ACHN (cell line): ENCODE measurements around the gene GALR3.

Experiments used
- DNase-seq: peaks from one replicate; pipeline ENCODE4 v3.0.0-alpha.2; 2015
- in situ Hi-C: cut with HindIII; loops from 2 replicates; pipeline ENCODE4 v1.10.0; 2017; ENCODE audit warnings: low sequenced_read_pairs, low pct_ligation_motif_present, low pct_unique_long_range_greater_than_20kb

GALR3 gene

DNA sequence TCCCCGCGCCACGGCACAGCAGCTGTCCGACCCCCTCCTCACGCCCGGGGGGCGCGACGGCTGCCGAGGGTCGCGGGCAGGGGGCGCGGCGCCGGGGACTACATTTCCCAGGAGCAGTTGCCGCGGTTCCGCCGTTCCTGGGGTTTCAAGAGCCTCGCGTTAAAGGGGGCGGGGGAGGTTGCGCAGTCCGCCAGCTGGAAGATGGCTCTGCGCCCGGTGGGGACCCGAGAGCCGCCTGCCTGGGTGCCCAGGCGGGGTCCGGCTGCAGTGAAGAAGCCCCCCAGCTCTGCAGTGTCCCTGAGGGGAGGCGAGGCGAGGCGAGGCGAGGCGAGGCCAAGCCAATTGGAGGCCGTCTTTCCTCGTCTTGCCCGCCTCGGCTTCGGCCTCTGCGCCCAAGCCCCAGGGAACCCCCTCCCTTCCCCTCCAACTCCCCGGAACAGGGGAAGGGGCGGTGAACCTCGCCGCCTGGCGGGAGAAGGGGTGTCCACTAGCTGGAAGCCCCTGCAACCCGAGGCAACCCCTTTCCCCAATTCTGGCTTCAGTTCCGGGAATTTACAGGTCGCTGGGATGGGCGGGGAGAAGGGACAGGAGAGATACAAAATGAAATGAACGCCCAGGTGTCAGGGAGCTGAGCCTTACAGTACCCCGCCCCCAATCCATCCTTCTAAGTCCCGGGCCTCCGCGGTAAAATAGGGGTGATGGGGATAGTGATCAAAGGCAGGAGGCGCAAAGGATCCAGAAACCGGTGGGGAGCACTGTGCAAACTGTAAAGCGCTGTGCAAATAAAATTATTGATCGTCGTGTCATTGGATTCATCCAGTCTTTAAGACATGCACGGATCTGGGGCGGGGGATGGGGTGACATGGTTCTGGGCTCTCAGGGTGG lies 20.6 kb upstream of the GALR3 start:
- in situ Hi-C loops, result no loop called here
- peak; percentile 40 for DNase-seq

DNA sequence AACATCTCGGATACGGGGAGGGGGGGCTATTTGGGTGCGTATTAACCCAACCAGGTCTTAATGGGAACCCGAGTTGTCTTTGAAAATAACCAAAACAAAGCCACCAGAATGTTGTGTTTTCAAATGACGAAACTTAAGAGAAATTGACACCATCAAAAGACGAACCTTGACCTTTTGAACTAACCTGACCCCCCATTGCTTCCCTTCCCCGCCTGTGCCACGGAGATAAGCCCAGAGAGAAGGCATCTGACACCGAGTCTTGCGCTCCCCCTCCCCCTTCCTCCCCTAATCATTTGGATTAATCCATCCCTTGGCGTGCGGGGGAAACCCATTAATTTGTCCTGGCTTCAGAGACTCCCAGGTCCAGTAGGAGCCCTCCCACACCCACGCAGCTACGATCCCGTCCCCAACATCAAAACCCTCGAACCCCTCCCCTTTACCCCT lies 20.0 kb upstream of the GALR3 start:
- no peak for DNase-seq
- in situ Hi-C loops, result no loop called here

GRCh38 chr22:37803639-37804351 lies 19.4 kb upstream of the GALR3 start:
- DNase-seq, result no peak

GRCh38 chr22:37804352-37804880 lies 18.8 kb upstream of the GALR3 start:
- no peak for DNase-seq
- in situ Hi-C loops, result no loop called here

More at GRCh38 chr22:37803639-37804351, 19.4 kb upstream of the GALR3 start:
- in situ Hi-C loops, result no loop called here

- in situ Hi-C loops, result no loop called here
- DNase-seq, result peak; percentile 84
Measured at GRCh38 chr22:37804881-37805809, 18.0 kb upstream of the GALR3 start.

DNA sequence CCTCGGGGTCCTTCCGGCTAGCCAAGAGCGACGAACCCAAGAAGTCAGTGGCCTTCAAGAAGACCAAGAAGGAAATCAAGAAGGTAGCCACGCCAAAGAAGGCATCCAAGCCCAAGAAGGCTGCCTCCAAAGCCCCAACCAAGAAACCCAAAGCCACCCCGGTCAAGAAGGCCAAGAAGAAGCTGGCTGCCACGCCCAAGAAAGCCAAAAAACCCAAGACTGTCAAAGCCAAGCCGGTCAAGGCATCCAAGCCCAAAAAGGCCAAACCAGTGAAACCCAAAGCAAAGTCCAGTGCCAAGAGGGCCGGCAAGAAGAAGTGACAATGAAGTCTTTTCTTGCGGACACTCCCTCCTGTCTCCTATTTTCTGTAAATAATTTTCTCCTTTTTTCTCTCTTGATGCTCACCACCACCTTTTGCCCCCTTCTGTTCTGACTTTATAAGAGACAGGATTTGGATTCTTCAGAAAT lies 17.3 kb upstream of the GALR3 start:
- in situ Hi-C loops, result no loop called here
- no peak for DNase-seq

- in situ Hi-C loops, result no loop called here
- peak; percentile 50 for DNase-seq
Measured at GRCh38 chr22:37806409-37807333, 16.5 kb upstream of the GALR3 start.

DNA sequence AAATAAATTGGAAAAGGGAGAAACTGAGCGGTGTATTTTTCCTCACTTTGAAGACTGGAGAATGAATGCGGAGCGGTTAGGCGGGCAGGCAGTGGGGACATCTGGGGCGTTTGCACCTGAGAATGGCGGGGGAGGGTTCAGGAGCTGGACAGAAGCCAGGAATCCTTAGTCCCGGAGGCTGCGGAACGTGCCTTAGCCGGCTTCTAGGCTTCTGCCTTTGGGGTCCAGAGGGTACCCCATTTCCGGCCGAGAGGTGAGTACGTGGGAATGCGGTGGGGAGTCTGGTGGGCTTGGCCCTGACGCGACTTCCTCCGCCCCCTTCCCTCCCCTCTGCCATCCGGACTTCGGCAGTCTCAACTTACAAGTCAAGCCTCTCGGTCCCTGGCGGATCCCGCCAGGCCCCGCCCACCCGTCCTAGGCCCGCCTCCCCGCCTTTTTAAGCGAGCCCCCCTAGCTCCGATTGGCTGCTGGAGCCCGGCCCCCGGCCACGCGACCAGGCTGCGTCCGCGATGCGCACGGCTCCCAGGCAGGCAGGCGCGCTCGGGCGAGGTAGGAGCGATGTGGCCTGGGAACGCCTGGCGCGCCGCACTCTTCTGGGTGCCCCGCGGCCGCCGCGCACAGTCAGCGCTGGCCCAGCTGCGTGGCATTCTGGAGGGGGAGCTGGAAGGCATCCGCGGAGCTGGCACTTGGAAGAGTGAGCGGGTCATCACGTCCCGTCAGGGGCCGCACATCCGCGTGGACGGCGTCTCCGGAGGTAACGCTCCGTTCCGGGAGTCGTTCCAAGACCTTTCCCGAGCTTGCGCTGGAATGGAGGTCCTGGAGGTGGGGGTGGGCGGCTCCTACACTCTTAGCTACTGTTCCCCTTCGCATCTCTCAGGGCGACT lies 15.5 kb upstream of the GALR3 start, which contains the start of gene GCAT:
TSS of gene GCAT (plus strand) at position 525 of the 884 bp plus-strand sequence. CDS start at position 559, 34 bp downstream.
- in situ Hi-C loops, result no loop called here
- DNase-seq, result peak; percentile 93

- no peak for DNase-seq
- in situ Hi-C loops, result no loop called here
Measured at GRCh38 chr22:37808294-37808657, 14.9 kb upstream of the GALR3 start.

DNA sequence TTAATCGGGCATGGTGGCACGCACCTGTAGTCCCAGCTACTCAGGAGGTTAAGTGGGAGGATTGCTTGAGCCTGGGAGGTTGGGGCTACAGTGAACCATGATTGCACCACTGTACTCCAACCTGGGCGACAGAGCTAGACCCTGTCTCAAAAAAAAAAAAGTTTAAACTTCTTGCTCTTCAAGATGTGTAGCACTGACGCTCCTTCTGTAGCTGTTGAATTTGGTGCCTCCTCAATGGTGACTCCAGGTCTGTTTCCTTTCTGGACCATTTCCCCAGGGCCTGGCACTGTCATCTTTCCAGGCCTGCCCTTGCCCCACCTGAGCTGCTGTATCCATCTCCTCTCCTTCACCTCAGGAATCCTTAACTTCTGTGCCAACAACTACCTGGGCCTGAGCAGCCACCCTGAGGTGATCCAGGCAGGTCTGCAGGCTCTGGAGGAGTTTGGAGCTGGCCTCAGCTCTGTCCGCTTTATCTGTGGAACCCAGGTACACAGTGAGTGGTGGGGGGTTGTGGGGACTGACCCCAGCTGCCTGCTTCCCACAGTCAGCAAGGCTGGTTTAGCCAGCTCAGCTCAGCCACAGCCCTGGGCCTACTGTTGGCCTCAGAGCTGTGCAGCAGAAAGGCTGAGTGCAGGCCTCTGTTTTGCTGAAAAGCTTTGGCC lies 13.4 kb upstream of the GALR3 start:
- in situ Hi-C loops, result no loop called here
- no peak for DNase-seq

- in situ Hi-C loops, result no loop called here
- DNase-seq, result no peak
Measured at GRCh38 chr22:37811867-37812266, 11.3 kb upstream of the GALR3 start.

DNA sequence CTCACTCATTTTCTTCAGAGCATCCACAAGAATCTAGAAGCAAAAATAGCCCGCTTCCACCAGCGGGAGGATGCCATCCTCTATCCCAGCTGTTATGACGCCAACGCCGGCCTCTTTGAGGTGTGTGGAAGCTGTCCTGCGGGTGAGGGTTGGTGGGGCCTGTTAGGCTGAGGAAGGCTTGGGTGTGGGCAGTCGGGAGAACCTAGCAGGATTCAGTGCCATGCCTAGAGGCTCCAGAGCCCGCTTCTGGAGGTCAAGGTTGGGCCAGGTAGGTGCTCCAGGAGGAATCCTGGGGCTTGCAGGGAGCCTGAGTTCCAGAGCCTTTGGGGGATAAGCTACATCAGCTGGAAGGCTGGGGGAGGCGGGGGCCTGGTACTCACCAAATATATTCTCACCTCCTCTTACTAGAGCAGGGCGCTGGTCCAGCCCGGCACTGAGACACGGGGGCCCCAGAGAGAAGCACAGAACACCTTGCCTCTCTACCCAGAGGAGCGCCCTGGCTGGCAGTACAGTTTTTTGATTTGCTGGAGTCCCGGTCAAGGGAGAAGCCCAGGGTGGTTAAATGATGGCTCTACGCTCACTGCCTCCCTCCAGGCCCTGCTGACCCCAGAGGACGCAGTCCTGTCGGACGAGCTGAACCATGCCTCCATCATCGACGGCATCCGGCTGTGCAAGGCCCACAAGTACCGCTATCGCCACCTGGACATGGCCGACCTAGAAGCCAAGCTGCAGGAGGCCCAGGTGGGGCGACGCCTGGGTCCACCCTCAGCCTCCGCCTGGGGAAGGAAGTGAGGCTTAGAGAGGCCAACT lies 10.1 kb upstream of the GALR3 start:
- in situ Hi-C loops, result no loop called here
- no peak for DNase-seq

- in situ Hi-C loops, result no loop called here
- no peak for DNase-seq
Measured at GRCh38 chr22:37815593-37815992, 7.6 kb upstream of the GALR3 start.

- DNase-seq, result no peak
- in situ Hi-C loops, result no loop called here
Measured at GRCh38 chr22:37816543-37817180, 6.5 kb upstream of the GALR3 start.
